HEK293 (cell line): ENCODE results near the gene MYL7.
A peak's percentile ranks its signal among the peaks of the same experiment; 100 is the strongest.
"Not testable (repeated sequence)": the region's sequence is repeated elsewhere in the genome, so short reads cannot be mapped to it uniquely, and the experiment has no call there.

ENCODE experiments used
- CTCF ChIA-PET: fragments of 350-600 bp; formaldehyde crosslinking; extraction: SDS; loops from one replicate; lab custom pipeline; 2021; ENCODE audit warnings: antibody characterized with exemption; lab: Yijun Ruan, JAX
- POLR2A ChIA-PET: fragments of 300-600 bp; formaldehyde crosslinking; extraction: SDS; loops from one replicate; lab custom pipeline; 2020; ENCODE audit warnings: antibody characterized with exemption, inconsistent platforms; lab: Yijun Ruan, JAX
- H3K27ac ChIP-seq: fragments of 200-500 bp; sonication (Bioruptor generic); 2 replicates; pipeline ENCODE4 v1.5.1; 2014; ENCODE audit warnings: low read depth, low read length, control low read depth, inconsistent platforms; ENCODE audit errors: extremely low read depth
- H3K36me3 ChIP-seq, 2 experiments: fragments of 200-500 bp in 1 of 2; sonication (Bioruptor generic) in 1 of 2; 1 replicate in 1 of 2; 2 replicates in 1 of 2; pipeline ENCODE4 v1.5.1; 2014 to 2017; ENCODE audit warnings: inconsistent platforms in 2 of 2, low read length in 2 of 2; ENCODE audit not compliant: control insufficient read depth in 2 of 2, insufficient read depth in 1 of 2
- H3K4me1 ChIP-seq: fragments of 200-500 bp; sonication (Bioruptor generic); 2 replicates; pipeline ENCODE4 v1.5.1; 2014; ENCODE audit warnings: mild to moderate bottlenecking, low read length, inconsistent platforms; ENCODE audit not compliant: control insufficient read depth, insufficient read depth
- H3K4me3 ChIP-seq: 2 replicates; pipeline ENCODE4 v1.5.1; 2011; ENCODE audit warnings: low read depth, mild to moderate bottlenecking, control low read depth, low read length, moderate library complexity
- H3K9me3 ChIP-seq: fragments of 200-500 bp; sonication (Bioruptor generic); 2 replicates; pipeline ENCODE4 v1.5.1; 2014; ENCODE audit warnings: low read depth, low read length, inconsistent platforms; ENCODE audit not compliant: control insufficient read depth, insufficient read depth
- BCL11B ChIP-seq: fragments of 450-650 bp; formaldehyde crosslinking; IDR thresholded peaks from 2 replicates; pipeline ENCODE4 v1.5.1; 2016; ENCODE audit warnings: low read depth, missing biosample characterization, missing genetic modification characterization
- GFI1B ChIP-seq: fragments of 450-650 bp; formaldehyde crosslinking; IDR thresholded peaks from 2 replicates; pipeline ENCODE4 v1.5.1; 2016; ENCODE audit warnings: missing biosample characterization, missing genetic modification characterization
- GLI4 ChIP-seq: fragments of 450-650 bp; formaldehyde crosslinking; IDR thresholded peaks from 2 replicates; pipeline ENCODE4 v1.5.1; 2016; ENCODE audit warnings: missing biosample characterization, missing genetic modification characterization
- GLIS1 ChIP-seq: fragments of 450-650 bp; formaldehyde crosslinking; IDR thresholded peaks from 2 replicates; pipeline ENCODE4 v1.5.1; 2016; ENCODE audit warnings: missing biosample characterization, missing genetic modification characterization
- GLIS2 ChIP-seq: fragments of 450-650 bp; formaldehyde crosslinking; IDR thresholded peaks from 2 replicates; pipeline ENCODE4 v1.5.1; 2016; ENCODE audit warnings: missing biosample characterization, missing genetic modification characterization
- KLF10 ChIP-seq: fragments of 450-650 bp; IDR thresholded peaks from 2 replicates; pipeline ENCODE4 v1.5.1; 2018; ENCODE audit warnings: missing biosample characterization, mild to moderate bottlenecking, missing genetic modification characterization
- OVOL3 ChIP-seq: fragments of 450-650 bp; formaldehyde crosslinking; IDR thresholded peaks from 2 replicates; pipeline ENCODE4 v1.5.1; 2016; ENCODE audit warnings: missing biosample characterization, missing genetic modification characterization
- SCRT2 ChIP-seq: fragments of 450-650 bp; formaldehyde crosslinking; IDR thresholded peaks from 2 replicates; pipeline ENCODE4 v1.5.1; 2016; ENCODE audit warnings: missing biosample characterization, missing genetic modification characterization
- ZBTB1 ChIP-seq: fragments of 450-650 bp; formaldehyde crosslinking; IDR thresholded peaks from 2 replicates; pipeline ENCODE4 v1.5.1; 2016; ENCODE audit warnings: missing biosample characterization, missing genetic modification characterization
- ZBTB48 ChIP-seq: fragments of 450-650 bp; formaldehyde crosslinking; IDR thresholded peaks from 2 replicates; pipeline ENCODE4 v1.5.1; 2016; ENCODE audit warnings: missing biosample characterization, missing genetic modification characterization
- ZBTB8A ChIP-seq: fragments of 450-650 bp; formaldehyde crosslinking; IDR thresholded peaks from 2 replicates; pipeline ENCODE4 v1.5.1; 2016; ENCODE audit warnings: missing biosample characterization, missing genetic modification characterization
- ZFP3 ChIP-seq: fragments of 450-650 bp; formaldehyde crosslinking; IDR thresholded peaks from 2 replicates; pipeline ENCODE4 v1.5.1; 2016; ENCODE audit warnings: low read depth, missing biosample characterization, missing genetic modification characterization
- ZIC2 ChIP-seq: fragments of 450-650 bp; formaldehyde crosslinking; IDR thresholded peaks from 2 replicates; pipeline ENCODE4 v1.5.1; 2016; ENCODE audit warnings: missing biosample characterization, missing genetic modification characterization
- ZNF132 ChIP-seq: fragments of 450-650 bp; formaldehyde crosslinking; IDR thresholded peaks from 2 replicates; pipeline ENCODE4 v1.5.1; 2017; ENCODE audit warnings: missing biosample characterization, missing genetic modification characterization, borderline replicate concordance
- ZNF175 ChIP-seq: fragments of 450-650 bp; formaldehyde crosslinking; IDR thresholded peaks from 2 replicates; pipeline ENCODE4 v1.5.1; 2016; ENCODE audit warnings: missing biosample characterization, missing genetic modification characterization
- ZNF184 ChIP-seq: fragments of 450-650 bp; IDR thresholded peaks from 2 replicates; pipeline ENCODE4 v1.5.1; 2018; ENCODE audit warnings: missing biosample characterization, mild to moderate bottlenecking, missing genetic modification characterization
- ZNF324 ChIP-seq: fragments of 450-650 bp; formaldehyde crosslinking; IDR thresholded peaks from 2 replicates; pipeline ENCODE4 v1.5.1; 2016; ENCODE audit warnings: missing biosample characterization, missing genetic modification characterization
- ZNF335 ChIP-seq: fragments of 450-650 bp; formaldehyde crosslinking; conservative IDR thresholded peaks from 2 replicates; pipeline ENCODE4 v1.5.1; 2016; ENCODE audit warnings: missing biosample characterization, missing genetic modification characterization
- ZNF510 ChIP-seq: fragments of 450-650 bp; formaldehyde crosslinking; IDR thresholded peaks from 2 replicates; pipeline ENCODE4 v1.5.1; 2018; ENCODE audit warnings: mild to moderate bottlenecking, missing genetic modification characterization, missing biosample characterization; ENCODE audit not compliant: insufficient replicate concordance
- ZNF514 ChIP-seq: fragments of 450-650 bp; formaldehyde crosslinking; IDR thresholded peaks from 2 replicates; pipeline ENCODE4 v1.5.1; 2016; ENCODE audit warnings: missing biosample characterization, missing genetic modification characterization
- ZNF585B ChIP-seq: fragments of 450-650 bp; formaldehyde crosslinking; IDR thresholded peaks from 2 replicates; pipeline ENCODE4 v1.5.1; 2016; ENCODE audit warnings: missing biosample characterization, missing genetic modification characterization
- ZNF707 ChIP-seq: fragments of 450-650 bp; formaldehyde crosslinking; IDR thresholded peaks from 2 replicates; pipeline ENCODE4 v1.5.1; 2016; ENCODE audit warnings: missing biosample characterization, missing genetic modification characterization
- ZNF785 ChIP-seq: fragments of 450-650 bp; formaldehyde crosslinking; IDR thresholded peaks from 2 replicates; pipeline ENCODE4 v1.5.1; 2016; ENCODE audit warnings: missing biosample characterization, missing genetic modification characterization
- ZNF791 ChIP-seq: fragments of 450-650 bp; formaldehyde crosslinking; IDR thresholded peaks from 2 replicates; pipeline ENCODE4 v1.5.1; 2016; ENCODE audit warnings: missing biosample characterization, missing genetic modification characterization
- TF ChIP-seq, protein P1 (sequence below): fragments of 450-650 bp; formaldehyde crosslinking; IDR thresholded peaks from 2 replicates; pipeline ENCODE4 v1.5.1; 2017; ENCODE audit warnings: missing biosample characterization, missing genetic modification characterization
- TF ChIP-seq, protein P2 (sequence below): sonication (generic); formaldehyde crosslinking; IDR thresholded peaks from 2 replicates; pipeline ENCODE4 v1.8.1; 2022; ENCODE audit warnings: mild to moderate bottlenecking, moderate library complexity, missing genetic modification reagents

The MYL7 gene

DNA sequence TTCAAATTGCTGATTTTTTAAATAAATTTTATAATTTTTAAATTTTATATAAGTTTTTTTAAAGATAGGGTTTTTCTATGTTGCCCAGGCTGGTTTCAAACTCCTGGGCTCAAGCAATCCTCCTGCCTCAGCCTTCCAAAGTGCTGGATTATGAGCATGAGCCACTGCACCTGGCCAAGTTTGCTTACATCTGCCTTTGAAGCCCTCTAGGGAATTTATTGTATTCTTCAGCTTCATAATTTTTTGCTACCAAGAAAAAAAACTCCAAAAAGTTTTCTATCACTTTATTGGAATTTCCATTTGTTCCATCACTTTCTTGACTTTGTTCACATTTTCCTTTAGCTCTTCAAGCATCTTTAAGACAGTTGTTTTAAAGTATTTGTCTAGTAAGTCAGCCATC lies 14.0 kb downstream of the MYL7 start:
- CTCF ChIA-PET = interaction anchor here (0.7 kb wide), 1 partner anchor 8 kb away, joined by 3 read pairs; no protein-coding TSS in a partner anchor
- POLR2A ChIA-PET = no interaction called here
- H3K4me3 ChIP-seq = no peak overlapping the region
- no peaks in the 10 kb centered on the region for H3K9me3 ChIP-seq
- no peaks in the 10 kb centered on the region for H3K4me1 ChIP-seq
- H3K27ac ChIP-seq = no peak overlapping the region
- H3K36me3 ChIP-seq = peaks cover 0 to under 1% of the 10 kb centered on the region in 2 experiments; a peak in 1 of 3 replicates
- TF ChIP-seq ZNF132 (tag by site-specific recombination) (no peak), SCRT2 (tag by site-specific recombination) (no peak), ZNF585B (no peak)

DNA sequence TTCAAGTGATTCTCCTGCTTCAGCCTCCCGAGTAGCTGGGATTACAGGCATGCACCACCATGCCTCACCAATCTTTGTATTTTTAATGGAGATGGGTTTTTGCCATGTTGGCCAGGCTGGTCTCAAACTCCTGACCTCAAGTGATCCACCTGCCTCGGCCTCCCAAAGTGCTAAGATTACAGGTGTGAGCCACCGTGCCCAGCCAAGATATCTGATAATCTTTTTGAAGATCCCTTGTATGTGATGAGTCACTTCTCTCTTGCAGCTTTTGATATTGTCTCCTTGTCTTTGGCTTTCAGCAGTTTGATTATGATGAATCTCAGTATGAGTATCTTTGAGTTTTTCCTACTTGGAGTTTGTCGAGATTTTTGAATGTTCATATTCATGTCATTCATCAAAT lies 14.6 kb downstream of the MYL7 start:
- TF ChIP-seq ZNF791 (tag by site-specific recombination) = peak; percentile 94
- H3K4me1 ChIP-seq, H3K36me3 ChIP-seq, H3K27ac ChIP-seq, H3K9me3 ChIP-seq, POLR2A ChIA-PET, H3K4me3 ChIP-seq: not testable (repeated sequence)
- CTCF ChIA-PET = interaction anchor here (0.7 kb wide), 2 partner anchors 60 to 97 kb away, joined by 3 read pairs; no protein-coding TSS in a partner anchor

DNA sequence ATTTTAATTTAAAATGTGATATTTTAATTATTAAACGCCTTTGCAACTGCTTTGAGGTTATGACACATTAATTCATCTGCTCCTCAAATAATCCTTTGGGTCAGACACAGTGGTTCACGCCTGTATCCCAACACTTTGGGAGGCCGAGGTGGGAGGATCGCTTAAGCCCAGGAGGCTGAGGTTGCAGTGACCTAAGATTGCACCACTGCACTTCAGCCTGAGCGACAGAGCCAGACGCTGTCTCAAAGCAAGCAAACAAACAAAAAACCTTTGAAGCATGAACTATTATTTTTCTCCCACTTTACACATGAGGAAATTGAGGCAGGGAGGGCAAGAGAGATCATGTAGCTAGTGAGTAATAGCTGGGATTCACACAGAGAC lies 16.3 kb downstream of the MYL7 start:
- H3K4me1 ChIP-seq = no peaks in the 10 kb centered on the region
- CTCF ChIA-PET = interaction anchor here (1.2 kb wide), 1 partner anchor 69 kb away, joined by 3 read pairs; no protein-coding TSS in a partner anchor
- H3K27ac ChIP-seq = no peak overlapping the region
- no peak for TF ChIP-seq ZIC2 (tag by site-specific recombination)
- no peak for TF ChIP-seq ZNF335 (tag by site-specific recombination)
- TF ChIP-seq ZNF510 (tag by site-specific recombination) = no peak
- no peak for TF ChIP-seq ZFP3
- no peak for TF ChIP-seq ZNF585B
- no peak for TF ChIP-seq ZNF514 (tag by site-specific recombination)
- TF ChIP-seq ZNF175 (tag by site-specific recombination) = no peak
- no peak for TF ChIP-seq GLIS1
- TF ChIP-seq ZNF707 (tag by site-specific recombination) = no peak
- TF ChIP-seq, protein P1, sequence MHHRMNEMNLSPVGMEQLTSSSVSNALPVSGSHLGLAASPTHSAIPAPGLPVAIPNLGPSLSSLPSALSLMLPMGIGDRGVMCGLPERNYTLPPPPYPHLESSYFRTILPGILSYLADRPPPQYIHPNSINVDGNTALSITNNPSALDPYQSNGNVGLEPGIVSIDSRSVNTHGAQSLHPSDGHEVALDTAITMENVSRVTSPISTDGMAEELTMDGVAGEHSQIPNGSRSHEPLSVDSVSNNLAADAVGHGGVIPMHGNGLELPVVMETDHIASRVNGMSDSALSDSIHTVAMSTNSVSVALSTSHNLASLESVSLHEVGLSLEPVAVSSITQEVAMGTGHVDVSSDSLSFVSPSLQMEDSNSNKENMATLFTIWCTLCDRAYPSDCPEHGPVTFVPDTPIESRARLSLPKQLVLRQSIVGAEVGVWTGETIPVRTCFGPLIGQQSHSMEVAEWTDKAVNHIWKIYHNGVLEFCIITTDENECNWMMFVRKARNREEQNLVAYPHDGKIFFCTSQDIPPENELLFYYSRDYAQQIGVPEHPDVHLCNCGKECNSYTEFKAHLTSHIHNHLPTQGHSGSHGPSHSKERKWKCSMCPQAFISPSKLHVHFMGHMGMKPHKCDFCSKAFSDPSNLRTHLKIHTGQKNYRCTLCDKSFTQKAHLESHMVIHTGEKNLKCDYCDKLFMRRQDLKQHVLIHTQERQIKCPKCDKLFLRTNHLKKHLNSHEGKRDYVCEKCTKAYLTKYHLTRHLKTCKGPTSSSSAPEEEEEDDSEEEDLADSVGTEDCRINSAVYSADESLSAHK (tag by site-specific recombination) = no peak
- TF ChIP-seq, all 188 proteins: peak for 0
- no peaks in the 10 kb centered on the region for H3K9me3 ChIP-seq
- H3K36me3 ChIP-seq = peaks cover 12 to 24% of the 10 kb centered on the region in 2 experiments
- POLR2A ChIA-PET = no interaction called here
- H3K4me3 ChIP-seq = no peak overlapping the region

DNA sequence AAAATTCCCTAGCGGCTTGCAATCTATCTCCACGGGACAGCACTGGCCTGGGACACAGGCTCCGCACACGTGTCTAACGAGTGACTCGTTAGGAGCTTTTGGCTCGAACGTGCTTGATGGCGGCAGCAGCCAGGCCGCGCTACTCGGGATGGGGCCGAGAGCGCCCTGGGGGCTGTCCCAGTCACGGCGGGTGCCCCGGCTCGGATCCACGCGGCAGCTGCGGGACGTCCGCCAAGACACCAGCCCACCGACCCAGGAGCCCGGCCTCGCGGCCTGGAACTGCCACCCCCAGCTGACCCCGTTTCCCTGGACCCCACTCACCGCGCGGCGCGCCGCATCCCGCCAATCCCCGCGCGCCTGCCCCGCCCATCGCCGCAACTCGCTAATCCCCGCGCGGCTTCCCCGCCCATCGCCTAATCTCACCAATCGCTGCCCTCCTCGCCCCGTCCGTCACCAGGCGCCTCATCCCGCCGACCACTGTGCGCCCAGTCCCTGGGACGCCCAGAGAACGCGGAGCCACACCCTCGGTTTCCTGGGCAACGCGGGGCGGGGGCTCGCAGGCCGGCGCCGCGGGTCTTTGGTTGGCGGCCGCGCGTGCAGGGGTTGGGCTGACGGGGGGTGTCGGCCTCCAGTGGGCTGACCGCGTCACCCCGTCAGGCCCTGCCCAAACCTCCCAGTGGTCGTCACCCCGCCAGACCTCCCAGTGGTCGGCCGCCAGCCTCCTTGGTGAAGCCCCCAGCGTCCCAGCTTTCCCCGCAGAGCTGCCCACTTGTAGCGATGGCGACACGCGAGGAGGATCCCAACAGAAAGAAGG lies 17.7 kb downstream of the MYL7 start, which contains the start of gene POLD2:
Gene POLD2, minus strand, starts transcription at position 359 of the 814 bp plus-strand sequence. CDS start 1,495 bp downstream, outside the sequence.
- no peaks in the 10 kb centered on the region for H3K9me3 ChIP-seq
- no peaks in the 10 kb centered on the region for H3K4me1 ChIP-seq
- H3K36me3 ChIP-seq = peaks cover 12 to 33% of the 10 kb centered on the region in 2 experiments
- CTCF ChIA-PET = interaction anchor here (0.7 to 1.3 kb wide), 2 partner anchors 12 to 129 kb away, joined by 3 to 4 read pairs; no protein-coding TSS in a partner anchor
- POLR2A ChIA-PET = interaction anchor here (1.2 to 1.8 kb wide), 6 partner anchors 10 to 77 kb away, joined by 3 to 7 read pairs (median 4); partner anchors contain the start of gene YKT6
- H3K27ac ChIP-seq = peak within 1 kb of the TSS; percentile 83
- peak within 1 kb of the TSS; percentile 87 for H3K4me3 ChIP-seq
- TF ChIP-seq ZNF785 (tag by site-specific recombination) (peak; percentile 62; the same call in 1 of the 2 replicates), ZNF184 (tag by site-specific recombination) (no peak; the same call in 1 of the 2 replicates), KLF10 (tag by site-specific recombination) (peak; percentile 96), ZNF324 (tag by site-specific recombination) (peak; percentile 66; the same call in 1 of the 2 replicates), ZBTB8A (tag by site-specific recombination) (peak; percentile 81), GLI4 (tag by site-specific recombination) (peak; percentile 65; the same call in 1 of the 2 replicates), OVOL3 (no peak), ZBTB48 (tag by site-specific recombination) (no peak), GFI1B (tag by site-specific recombination) (0 out of 2 replicates have a peak, but pooled peaks have one; percentile 19), ZBTB1 (tag by site-specific recombination) (0 out of 2 replicates have a peak, but pooled peaks have one; percentile 80), BCL11B (tag by site-specific recombination) (no peak), GLIS2 (tag by site-specific recombination) (peak; percentile 98)
- TF ChIP-seq, protein P2, sequence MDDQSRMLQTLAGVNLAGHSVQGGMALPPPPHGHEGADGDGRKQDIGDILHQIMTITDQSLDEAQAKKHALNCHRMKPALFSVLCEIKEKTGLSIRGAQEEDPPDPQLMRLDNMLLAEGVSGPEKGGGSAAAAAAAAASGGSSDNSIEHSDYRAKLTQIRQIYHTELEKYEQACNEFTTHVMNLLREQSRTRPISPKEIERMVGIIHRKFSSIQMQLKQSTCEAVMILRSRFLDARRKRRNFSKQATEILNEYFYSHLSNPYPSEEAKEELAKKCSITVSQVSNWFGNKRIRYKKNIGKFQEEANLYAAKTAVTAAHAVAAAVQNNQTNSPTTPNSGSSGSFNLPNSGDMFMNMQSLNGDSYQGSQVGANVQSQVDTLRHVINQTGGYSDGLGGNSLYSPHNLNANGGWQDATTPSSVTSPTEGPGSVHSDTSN (CRISPR knock-in tag) = peak; percentile 87
